Esophagus squamous epithelium (tissue), 4 donors: ENCODE results near the gene CATSPERB.

Experiments
- CTCF ChIP-seq, 6 experiments: fragments of 450-650 bp in 4 of 6; fragments of 200-600 bp in 2 of 6; sonication (generic) in 2 of 6; IDR thresholded peaks; one replicate each; pipeline ENCODE4 v1.5.1; 2016 to 2019; ENCODE audit warnings: antibody characterized with exemption in 6 of 6, mild to moderate bottlenecking in 4 of 6, moderate library complexity in 4 of 6
- POLR2A ChIP-seq, 4 donors: fragments of 450-650 bp; IDR thresholded peaks; one replicate each; pipeline ENCODE4 v1.6.1; 2017; ENCODE audit warnings: antibody characterized with exemption in 4 of 4, mild to moderate bottlenecking in 4 of 4, moderate library complexity in 3 of 4

- TF ChIP-seq CTCF (IDR thresholded peaks at IDR 0.05): no peak
- TF ChIP-seq POLR2A (IDR thresholded peaks at IDR 0.05): no peak
Measured at GRCh38 chr14:91614187-91614586, 117.7 kb downstream of the CATSPERB start.
